Measurements from ENCODE around the gene ALK.

DNA sequence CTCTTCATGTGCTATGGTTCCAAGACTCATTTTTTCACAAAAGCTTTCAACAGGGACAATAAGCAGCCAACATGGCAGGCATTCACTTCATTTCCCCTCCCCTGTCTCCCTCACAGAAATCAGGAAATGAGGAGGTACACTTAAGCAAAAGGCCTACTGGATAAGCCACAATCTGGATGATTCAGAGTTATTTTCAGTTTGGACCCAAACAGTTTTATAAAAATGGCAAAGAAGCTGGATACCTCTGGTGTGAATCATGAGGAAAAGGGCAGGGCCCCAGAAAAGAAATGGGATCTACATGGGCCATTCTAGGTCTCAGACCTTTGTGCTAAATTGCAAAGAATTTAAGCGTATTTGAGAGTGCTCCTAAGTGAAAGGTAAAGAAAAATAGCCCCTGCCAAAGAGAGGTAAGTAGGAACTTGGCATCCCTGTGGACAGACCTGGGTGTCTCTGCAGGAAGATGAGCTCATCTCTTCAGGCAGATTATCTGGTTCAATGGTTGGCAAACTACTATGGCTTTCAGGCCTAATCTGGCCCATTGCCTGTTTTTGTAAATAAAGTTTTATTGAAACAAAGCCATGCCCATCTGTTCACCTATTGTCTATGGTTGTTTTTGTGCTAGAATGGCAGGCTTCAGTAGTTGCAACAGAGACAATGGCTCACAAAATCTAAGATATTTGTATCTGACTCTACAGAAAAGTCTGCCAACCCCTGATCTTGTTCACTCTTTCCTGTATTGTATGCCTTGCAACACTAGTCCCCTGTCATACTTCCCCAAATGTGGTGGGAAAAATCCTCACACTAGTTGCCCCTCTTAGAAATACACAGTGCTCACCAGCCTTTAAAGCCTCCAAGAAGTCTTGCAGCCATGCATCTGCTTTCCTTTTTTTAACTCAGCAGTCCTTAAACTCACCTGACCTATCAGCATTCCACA is 315.0 kb downstream of the ALK start:
- no peak for TF ChIP-seq EZH2 (IDR thresholded peaks at IDR 0.05)
- TF ChIP-seq POLR2AphosphoS5 (IDR thresholded peaks at IDR 0.05; ENCODE audit: borderline replicate concordance, low read depth, low read length) = no peak
